ENCODE measurements around the gene WDFY4.

Gene WDFY4

DNA sequence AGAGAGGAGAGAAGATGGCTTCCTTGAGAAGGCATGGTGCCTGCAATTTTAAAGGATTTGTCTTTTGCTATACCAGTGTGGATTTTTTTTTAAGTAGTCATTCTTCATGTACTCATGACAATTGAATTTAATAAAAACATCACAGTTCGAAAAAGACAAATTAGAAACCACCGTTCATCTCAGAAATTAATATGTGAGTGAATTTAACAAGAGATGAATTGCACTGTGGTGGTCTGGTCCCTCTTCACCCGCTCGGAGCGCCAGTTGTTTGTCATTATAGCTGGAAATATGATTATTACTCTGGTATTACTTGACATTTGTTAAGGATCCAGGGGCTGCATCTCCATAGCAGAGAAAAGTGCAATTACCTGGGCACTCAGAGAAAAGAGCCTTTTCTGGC, 163.0 kb downstream of the WDFY4 start:
- FAIRE-seq (no peak), DNase-seq (ENCODE audit: insufficient read length, low spot score) (no peak)
- TF ChIP-seq POLR2AphosphoS5 (IDR thresholded peaks at IDR 0.05; ENCODE audit: low read depth, low read length): no peak
- TF ChIP-seq POU2F2 (IDR thresholded peaks at IDR 0.05; ENCODE audit: low read depth, low read length): no peak
- no peak for TF ChIP-seq PAX5 (IDR thresholded peaks at IDR 0.05; ENCODE audit: insufficient read depth, low read length, severe bottlenecking)
- TF ChIP-seq POLR2A (IDR thresholded peaks at IDR 0.05; ENCODE audit: low read depth, low read length): no peak
- no peak for TF ChIP-seq TAF1 (IDR thresholded peaks at IDR 0.05; ENCODE audit: low read depth, low read length)
- TF ChIP-seq SPI1 (IDR thresholded peaks at IDR 0.05; ENCODE audit: low read depth, low read length): no peak

GRCh38 chr10:48856855-48857254, 172.2 kb downstream of the WDFY4 start:
- TF ChIP-seq POLR2AphosphoS5 (IDR thresholded peaks at IDR 0.05; ENCODE audit: low read depth, low read length) (no peak), PAX5 (IDR thresholded peaks at IDR 0.05; ENCODE audit: insufficient read depth, low read length, severe bottlenecking) (no peak), POLR2A (IDR thresholded peaks at IDR 0.05; ENCODE audit: low read depth, low read length) (no peak), TAF1 (IDR thresholded peaks at IDR 0.05; ENCODE audit: low read depth, low read length) (no peak), SPI1 (IDR thresholded peaks at IDR 0.05; ENCODE audit: low read depth, low read length) (no peak), POU2F2 (IDR thresholded peaks at IDR 0.05; ENCODE audit: low read depth, low read length) (no peak)
- no peak for DNase-seq (ENCODE audit: insufficient read length, low spot score)
- FAIRE-seq: no peak

DNA sequence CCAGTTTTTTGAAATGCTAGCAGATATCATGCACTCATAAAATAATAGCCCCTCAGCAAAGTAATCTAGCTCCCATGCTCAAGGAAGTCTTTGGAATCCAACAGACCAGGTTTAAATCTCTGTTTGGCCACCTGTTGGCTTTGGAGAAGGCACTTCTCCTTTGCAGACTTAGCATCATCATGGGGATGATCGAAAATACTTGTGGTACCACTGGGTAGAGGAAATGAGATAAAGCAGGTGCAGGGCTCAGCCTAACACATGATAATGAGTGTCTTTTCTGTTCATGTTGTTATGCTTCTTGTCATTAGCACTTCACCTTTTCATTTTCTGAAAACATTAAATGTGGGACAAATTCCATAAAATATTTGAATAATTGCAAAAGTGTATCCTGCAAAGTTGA, 187.6 kb downstream of the WDFY4 start:
- no peak for FAIRE-seq

GRCh38 chr10:48878091-48878490, 193.4 kb downstream of the WDFY4 start:
- TF ChIP-seq POLR2A (IDR thresholded peaks at IDR 0.05; ENCODE audit: low read depth, low read length) (no peak), PAX5 (IDR thresholded peaks at IDR 0.05; ENCODE audit: insufficient read depth, low read length, severe bottlenecking) (no peak), POLR2AphosphoS5 (IDR thresholded peaks at IDR 0.05; ENCODE audit: low read depth, low read length) (no peak), POU2F2 (IDR thresholded peaks at IDR 0.05; ENCODE audit: low read depth, low read length) (no peak), SPI1 (IDR thresholded peaks at IDR 0.05; ENCODE audit: low read depth, low read length) (no peak), TAF1 (IDR thresholded peaks at IDR 0.05; ENCODE audit: low read depth, low read length) (no peak)

More for the DNA sequence above, 187.6 kb downstream of the WDFY4 start:
- no peak for TF ChIP-seq POLR2A (IDR thresholded peaks at IDR 0.05; ENCODE audit: low read depth, low read length)
- no peak for TF ChIP-seq TAF1 (IDR thresholded peaks at IDR 0.05; ENCODE audit: low read depth, low read length)
- peak; percentile 65 for TF ChIP-seq SPI1 (IDR thresholded peaks at IDR 0.05; ENCODE audit: low read depth, low read length)
- no peak for TF ChIP-seq POU2F2 (IDR thresholded peaks at IDR 0.05; ENCODE audit: low read depth, low read length)
- TF ChIP-seq POLR2AphosphoS5 (IDR thresholded peaks at IDR 0.05; ENCODE audit: low read depth, low read length): no peak
- no peak for DNase-seq (ENCODE audit: insufficient read length, low spot score)

DNA sequence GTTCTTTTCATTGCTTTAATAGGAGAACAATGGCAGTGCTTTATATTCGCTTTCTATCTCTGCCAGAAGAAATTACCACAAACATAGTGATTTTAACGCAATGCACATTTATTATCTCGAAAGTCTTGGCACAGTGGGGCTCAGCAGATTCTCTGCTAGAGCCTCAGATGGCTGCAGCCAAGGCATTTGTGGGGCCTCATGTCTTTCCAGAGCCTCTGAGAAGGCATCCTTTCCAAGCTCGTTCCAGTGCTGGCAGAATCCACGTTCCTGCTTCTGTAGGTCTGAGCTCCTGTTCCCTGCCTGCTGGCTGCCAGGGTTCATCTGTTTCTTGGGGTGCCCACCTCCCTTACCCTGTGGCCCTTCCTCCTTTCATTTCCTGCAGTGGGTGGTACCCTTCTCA, 194.8 kb downstream of the WDFY4 start:
- TF ChIP-seq POLR2AphosphoS5 (IDR thresholded peaks at IDR 0.05; ENCODE audit: low read depth, low read length) (no peak), POLR2A (IDR thresholded peaks at IDR 0.05; ENCODE audit: low read depth, low read length) (no peak), POU2F2 (IDR thresholded peaks at IDR 0.05; ENCODE audit: low read depth, low read length) (no peak), PAX5 (IDR thresholded peaks at IDR 0.05; ENCODE audit: insufficient read depth, low read length, severe bottlenecking) (no peak), TAF1 (IDR thresholded peaks at IDR 0.05; ENCODE audit: low read depth, low read length) (no peak), SPI1 (IDR thresholded peaks at IDR 0.05; ENCODE audit: low read depth, low read length) (no peak)
- FAIRE-seq (no peak), DNase-seq (ENCODE audit: insufficient read length, low spot score) (no peak)

More at GRCh38 chr10:48878091-48878490, 193.4 kb downstream of the WDFY4 start:
- no peak for DNase-seq (ENCODE audit: insufficient read length, low spot score)
- no peak for FAIRE-seq

DNA sequence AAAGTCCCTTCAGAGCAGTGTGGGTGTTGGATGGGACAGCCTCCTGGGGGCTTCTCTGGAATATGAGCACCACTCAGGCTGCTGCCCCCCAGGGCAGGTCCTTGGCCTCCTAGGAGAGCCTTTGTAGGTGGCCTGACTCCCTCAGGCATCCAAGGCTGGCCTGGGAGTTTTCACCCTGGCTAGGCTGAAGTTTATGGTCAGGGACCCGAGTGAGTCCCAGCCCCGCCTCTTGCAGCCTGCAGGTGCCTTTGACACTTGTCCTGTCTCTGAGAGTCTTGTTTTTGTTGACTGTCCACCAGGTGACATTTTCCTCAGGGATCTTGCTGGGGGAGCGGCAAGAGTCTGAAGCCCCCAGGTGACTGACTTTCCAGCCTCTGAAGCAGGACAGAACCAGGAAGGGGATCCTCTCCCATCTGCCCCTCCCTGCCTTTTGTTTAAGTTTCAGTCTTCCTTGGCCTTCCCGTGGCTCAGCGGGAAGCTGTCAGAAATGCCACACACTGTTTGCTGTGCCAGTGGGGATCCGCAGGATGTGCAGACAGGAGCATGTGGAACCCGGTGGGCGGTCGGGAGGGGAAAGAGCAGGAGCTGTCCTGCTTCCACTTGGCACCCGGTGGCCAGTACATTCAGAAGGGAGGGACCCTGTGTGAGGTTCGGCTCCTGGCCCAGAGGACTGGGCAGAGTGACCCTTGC, 195.5 kb downstream of the WDFY4 start:
- TF ChIP-seq SPI1 (IDR thresholded peaks at IDR 0.05; ENCODE audit: low read depth, low read length): no peak
- TF ChIP-seq POLR2A (IDR thresholded peaks at IDR 0.05; ENCODE audit: low read depth, low read length): no peak
- TF ChIP-seq PAX5 (IDR thresholded peaks at IDR 0.05; ENCODE audit: insufficient read depth, low read length, severe bottlenecking): no peak
- no peak for TF ChIP-seq POU2F2 (IDR thresholded peaks at IDR 0.05; ENCODE audit: low read depth, low read length)
- TF ChIP-seq TAF1 (IDR thresholded peaks at IDR 0.05; ENCODE audit: low read depth, low read length): no peak
- TF ChIP-seq POLR2AphosphoS5 (IDR thresholded peaks at IDR 0.05; ENCODE audit: low read depth, low read length): no peak
- DNase-seq (ENCODE audit: insufficient read length, low spot score) (no peak), FAIRE-seq (no peak)

DNA sequence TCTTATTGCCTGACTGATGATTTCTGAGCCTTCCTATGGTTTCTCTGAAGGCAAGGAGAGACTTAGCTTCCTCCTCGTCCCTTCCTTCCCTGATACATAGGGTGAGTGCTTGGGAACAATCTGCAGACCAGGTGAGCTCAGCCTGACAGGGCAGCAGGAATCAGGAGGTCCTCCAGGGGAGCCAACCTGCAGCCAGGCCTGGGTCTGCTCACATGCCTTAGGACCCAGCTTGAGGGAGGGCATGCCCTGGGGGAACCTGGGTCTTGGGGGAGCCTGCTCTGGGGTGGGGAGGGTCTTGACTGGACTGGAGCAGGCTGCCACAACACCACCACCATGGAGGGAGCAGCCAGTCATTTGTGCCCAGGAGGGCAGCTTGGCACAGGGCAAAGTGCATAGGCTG, 197.3 kb downstream of the WDFY4 start:
- DNase-seq (ENCODE audit: insufficient read length, low spot score) (no peak), FAIRE-seq (no peak)
- TF ChIP-seq POU2F2 (IDR thresholded peaks at IDR 0.05; ENCODE audit: low read depth, low read length) (no peak), PAX5 (IDR thresholded peaks at IDR 0.05; ENCODE audit: insufficient read depth, low read length, severe bottlenecking) (no peak), POLR2A (IDR thresholded peaks at IDR 0.05; ENCODE audit: low read depth, low read length) (no peak), TAF1 (IDR thresholded peaks at IDR 0.05; ENCODE audit: low read depth, low read length) (no peak), POLR2AphosphoS5 (IDR thresholded peaks at IDR 0.05; ENCODE audit: low read depth, low read length) (no peak), SPI1 (IDR thresholded peaks at IDR 0.05; ENCODE audit: low read depth, low read length) (no peak)

DNA sequence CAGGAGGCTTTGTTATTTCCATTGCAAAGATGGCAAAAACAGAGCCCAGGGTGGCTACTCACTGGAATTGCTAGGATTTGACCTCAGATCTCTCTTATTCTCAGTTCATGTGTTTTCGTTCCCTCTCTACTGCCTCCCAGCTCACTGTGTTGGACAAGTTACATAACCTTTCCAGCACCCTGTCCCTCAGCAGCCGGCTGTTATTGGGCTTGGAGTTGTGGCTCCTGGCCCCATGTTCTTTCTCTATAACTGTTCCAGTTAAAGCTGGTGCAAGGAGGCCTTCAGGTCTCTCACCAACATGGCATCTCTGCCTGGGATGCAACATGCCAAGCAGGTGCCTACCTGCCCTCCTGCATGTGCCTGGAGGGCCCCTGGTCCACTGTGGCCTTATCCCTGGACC, 198.2 kb downstream of the WDFY4 start:
- no peak for DNase-seq (ENCODE audit: insufficient read length, low spot score)
- FAIRE-seq: no peak
- TF ChIP-seq TAF1 (IDR thresholded peaks at IDR 0.05; ENCODE audit: low read depth, low read length) (no peak), POLR2AphosphoS5 (IDR thresholded peaks at IDR 0.05; ENCODE audit: low read depth, low read length) (no peak), POU2F2 (IDR thresholded peaks at IDR 0.05; ENCODE audit: low read depth, low read length) (no peak), SPI1 (IDR thresholded peaks at IDR 0.05; ENCODE audit: low read depth, low read length) (no peak), PAX5 (IDR thresholded peaks at IDR 0.05; ENCODE audit: insufficient read depth, low read length, severe bottlenecking) (no peak), POLR2A (IDR thresholded peaks at IDR 0.05; ENCODE audit: low read depth, low read length) (no peak)

DNA sequence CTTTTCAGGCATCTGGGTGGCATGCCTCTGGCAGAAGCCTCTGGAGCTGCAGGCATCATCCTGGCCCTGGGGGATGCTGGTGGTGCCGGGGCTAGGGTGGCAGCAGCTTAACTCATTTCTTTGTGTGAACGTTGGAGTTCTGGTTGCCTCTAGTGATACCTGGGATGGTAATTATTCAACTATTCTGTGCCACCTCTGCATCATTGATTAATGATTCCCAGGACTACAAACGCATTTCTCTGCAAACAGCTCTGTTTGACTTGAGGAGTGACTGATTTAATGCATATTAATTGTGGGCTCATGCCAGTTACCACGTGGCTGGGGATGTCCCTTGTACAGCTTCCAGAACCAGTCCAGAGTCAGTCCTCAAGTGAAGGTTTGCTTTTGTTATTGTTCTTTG, 199.0 kb downstream of the WDFY4 start:
- FAIRE-seq (no peak), DNase-seq (ENCODE audit: insufficient read length, low spot score) (no peak)
- no peak for TF ChIP-seq POLR2AphosphoS5 (IDR thresholded peaks at IDR 0.05; ENCODE audit: low read depth, low read length)
- TF ChIP-seq POU2F2 (IDR thresholded peaks at IDR 0.05; ENCODE audit: low read depth, low read length): no peak
- TF ChIP-seq POLR2A (IDR thresholded peaks at IDR 0.05; ENCODE audit: low read depth, low read length): no peak
- TF ChIP-seq SPI1 (IDR thresholded peaks at IDR 0.05; ENCODE audit: low read depth, low read length): no peak

All from GM12891 (cell line).